A549 treated with ZK216348 at 1 μM for 4 hours (cell line): ENCODE results near the gene GCKR. TPM values are rescaled to one million over a fixed set of nuclear protein-coding genes. Genes with fewer than 3 reads are reported as not detected.

Source experiments
- total RNA-seq: library from RNA; stranded (reverse); fragments of 200-300 nt; extraction: Qiagen RNA extraction; gene quantifications from 5 replicates; pipeline ENCODE4 v1.2.3, GENCODE V29; 2022; ENCODE audit warnings: low read depth

The GCKR gene, protein sequence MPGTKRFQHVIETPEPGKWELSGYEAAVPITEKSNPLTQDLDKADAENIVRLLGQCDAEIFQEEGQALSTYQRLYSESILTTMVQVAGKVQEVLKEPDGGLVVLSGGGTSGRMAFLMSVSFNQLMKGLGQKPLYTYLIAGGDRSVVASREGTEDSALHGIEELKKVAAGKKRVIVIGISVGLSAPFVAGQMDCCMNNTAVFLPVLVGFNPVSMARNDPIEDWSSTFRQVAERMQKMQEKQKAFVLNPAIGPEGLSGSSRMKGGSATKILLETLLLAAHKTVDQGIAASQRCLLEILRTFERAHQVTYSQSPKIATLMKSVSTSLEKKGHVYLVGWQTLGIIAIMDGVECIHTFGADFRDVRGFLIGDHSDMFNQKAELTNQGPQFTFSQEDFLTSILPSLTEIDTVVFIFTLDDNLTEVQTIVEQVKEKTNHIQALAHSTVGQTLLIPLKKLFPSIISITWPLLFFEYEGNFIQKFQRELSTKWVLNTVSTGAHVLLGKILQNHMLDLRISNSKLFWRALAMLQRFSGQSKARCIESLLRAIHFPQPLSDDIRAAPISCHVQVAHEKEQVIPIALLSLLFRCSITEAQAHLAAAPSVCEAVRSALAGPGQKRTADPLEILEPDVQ
- total RNA-seq, result 0.28 to 0.77 TPM (median 0.36 TPM) in 4 of 5 replicates, not detected in the other

DNA sequence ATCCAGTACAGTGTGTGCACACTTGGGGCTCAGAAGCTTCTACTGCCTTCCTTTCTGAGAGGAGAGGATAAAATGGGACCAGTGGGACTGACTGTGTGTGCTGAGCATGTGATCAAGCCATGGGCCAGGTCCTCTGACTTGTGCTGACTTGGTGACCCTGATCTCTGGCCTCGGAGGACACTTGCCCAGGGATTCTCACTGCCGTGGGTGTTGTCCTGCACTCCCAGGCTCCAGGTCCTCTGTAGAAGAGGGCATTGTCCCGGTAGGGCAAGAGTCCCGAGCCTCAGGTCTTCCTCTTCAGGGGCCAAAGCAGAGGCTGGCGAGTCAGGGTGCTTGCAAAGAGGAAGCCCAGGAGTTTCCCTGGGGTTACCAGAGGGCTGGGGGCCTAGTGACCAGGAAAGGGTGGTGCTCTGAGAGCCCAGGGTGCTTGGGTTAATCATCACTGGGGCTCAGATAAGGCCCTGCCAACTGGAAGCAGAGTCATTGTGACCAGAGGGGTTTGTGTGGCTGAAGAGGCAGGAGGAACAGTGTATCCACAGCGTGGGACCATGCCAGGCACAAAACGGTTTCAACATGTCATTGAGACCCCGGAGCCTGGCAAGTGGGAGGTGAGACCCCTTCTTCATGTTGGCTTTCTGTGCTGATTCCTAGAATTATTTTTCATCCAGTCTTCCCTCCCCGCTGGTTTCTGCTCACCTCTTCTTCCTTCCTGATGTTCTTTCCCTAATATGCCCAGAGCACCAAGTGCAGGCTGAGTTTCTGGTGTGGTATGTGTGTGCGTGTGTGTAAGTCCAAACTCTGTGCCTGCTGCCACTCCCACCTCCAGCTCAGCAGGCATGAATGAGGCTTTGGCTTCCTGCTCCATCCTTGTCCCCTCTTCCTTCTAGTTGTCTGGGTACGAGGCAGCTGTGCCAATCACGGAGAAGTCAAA, at the start of gene GCKR:
GCKR (plus strand) TSS at position 483 of the 931 bp plus-strand sequence; CDS start at position 549, 66 bp downstream.

DNA sequence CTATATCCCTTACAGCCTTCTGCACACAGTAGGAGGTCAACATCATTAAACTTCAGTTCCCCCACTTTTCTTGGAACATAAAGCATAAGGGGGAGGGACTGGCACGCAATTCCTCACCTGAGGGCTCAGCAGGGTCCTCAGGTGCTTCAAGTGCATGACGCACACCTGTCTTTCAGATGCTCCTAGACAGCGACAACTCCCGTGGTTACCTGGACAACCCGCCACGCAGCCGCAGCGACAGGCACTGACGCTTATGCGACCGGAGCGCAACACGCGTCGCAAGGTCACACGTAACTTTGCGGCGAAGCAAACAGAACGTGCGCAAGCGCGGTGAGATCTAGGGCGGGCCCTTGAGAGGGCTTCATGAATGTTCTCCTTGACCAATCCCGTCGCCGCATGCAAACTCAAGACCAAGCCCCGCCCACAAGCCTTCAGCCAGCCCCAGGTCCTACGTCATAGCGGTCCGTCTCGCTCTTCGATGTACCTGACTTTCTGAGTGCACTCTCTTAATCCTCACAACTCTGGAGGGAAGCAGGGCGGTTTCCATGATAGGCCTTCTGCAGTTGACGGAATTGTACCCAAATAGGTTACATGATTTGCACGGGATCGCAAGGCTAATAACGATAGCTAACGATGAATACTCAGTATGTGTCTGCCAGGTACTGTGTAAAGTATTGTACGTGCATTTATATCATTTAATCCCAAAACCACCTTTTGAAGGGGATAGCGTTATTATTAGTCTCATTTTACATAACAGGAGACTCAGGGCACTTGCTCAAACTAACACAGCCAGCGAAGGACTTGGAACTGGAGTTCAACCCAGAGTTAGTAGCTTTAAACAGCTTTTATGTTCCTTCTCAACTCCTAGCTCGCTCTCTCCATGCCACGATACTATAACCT, 6.9 kb upstream of the GCKR start, which contains the start of gene IFT172:
IFT172 (minus strand) TSS at position 246 of the 900 bp plus-strand sequence; CDS start at position 156, 90 bp downstream.

DNA sequence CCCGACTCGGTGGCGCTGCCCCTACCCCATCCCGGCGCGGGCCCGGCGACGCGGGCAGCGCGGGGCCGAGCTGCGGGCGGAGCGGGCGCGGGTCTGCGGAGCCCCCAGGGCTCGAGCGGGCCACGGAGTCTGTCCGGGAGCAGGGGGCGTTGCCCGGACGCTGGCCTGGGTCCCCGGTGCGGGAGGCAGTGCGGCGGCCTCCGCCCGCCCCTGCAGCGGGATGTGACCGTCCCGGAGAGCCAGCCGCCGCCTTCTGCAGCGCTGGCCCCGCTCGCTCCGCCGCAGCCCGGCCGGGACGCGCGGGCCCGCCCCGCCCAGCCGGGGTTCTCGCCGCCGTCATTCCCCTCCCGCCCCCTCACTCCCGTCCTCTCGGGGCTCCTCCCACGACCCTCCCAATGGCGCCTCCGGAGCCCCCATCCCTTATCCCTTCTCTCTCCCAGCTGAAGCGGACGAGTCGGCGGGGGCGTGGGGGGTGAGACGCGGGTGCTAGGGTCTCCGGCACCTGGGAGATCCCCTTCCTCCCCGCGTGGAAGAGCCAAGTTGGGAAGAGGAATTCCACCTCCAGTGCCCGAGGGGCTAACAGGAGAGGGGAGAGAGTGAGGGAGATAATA, 1.6 kb upstream of the GCKR start, which contains the start of gene FNDC4:
FNDC4 (minus strand) TSS at position 257 of the 611 bp plus-strand sequence. CDS start 521 bp downstream, outside the sequence.

Other genes with a start within 250 kb of the GCKR start
- gene SLC30A3, start 233.8 kb upstream of the GCKR start, total RNA-seq, result 1.9 to 4.2 TPM (median 3.6 TPM) in 5 replicates
- not detected in 5 replicates for gene DNAJC5G, start 221.4 kb upstream of the GCKR start, total RNA-seq
- 0.40 to 0.73 TPM (median 0.57 TPM) in 5 replicates for gene TRIM54, start 214.4 kb upstream of the GCKR start, total RNA-seq
- gene UCN, start 188.4 kb upstream of the GCKR start, total RNA-seq, result 1.3 to 2.5 TPM (median 1.6 TPM) in 5 replicates
- gene MPV17, start 173.7 kb upstream of the GCKR start, total RNA-seq, result 69.5 to 99.3 TPM (median 89.0 TPM) in 5 replicates
- gene GTF3C2, start 140.1 kb upstream of the GCKR start, total RNA-seq, result 57.1 to 70.8 TPM (median 62.9 TPM) in 5 replicates
- 54.9 to 66.2 TPM (median 62.1 TPM) in 5 replicates for gene EIF2B4, start 126.5 kb upstream of the GCKR start, total RNA-seq
- 123 to 145 TPM (median 138 TPM) in 5 replicates for gene SNX17, start 126.2 kb upstream of the GCKR start, total RNA-seq
- gene ZNF513, start 116.1 kb upstream of the GCKR start, total RNA-seq, result 6.2 to 14.6 TPM (median 14.5 TPM) in 5 replicates
- gene PPM1G, start 87.2 kb upstream of the GCKR start, total RNA-seq, result 148 to 181 TPM (median 176 TPM) in 5 replicates
- 111 to 138 TPM (median 135 TPM) in 5 replicates for gene NRBP1, start 68.2 kb upstream of the GCKR start, total RNA-seq
- gene KRTCAP3, start 54.5 kb upstream of the GCKR start, total RNA-seq, result 0.64 to 0.94 TPM (median 0.74 TPM) in 5 replicates
- 6.6 to 12.6 TPM (median 8.8 TPM) in 5 replicates for gene IFT172, start 7.1 kb upstream of the GCKR start, total RNA-seq
- gene FNDC4, start 1.6 kb upstream of the GCKR start, total RNA-seq, result 3.3 to 6.4 TPM (median 4.1 TPM) in 5 replicates
- gene ZNF512, start 86.2 kb downstream of the GCKR start, total RNA-seq, result 15.5 to 19.4 TPM (median 18.4 TPM) in 5 replicates
- 2.7 to 4.6 TPM (median 4.0 TPM) in 5 replicates for gene CCDC121, start 132.2 kb downstream of the GCKR start, total RNA-seq
- gene GPN1, start 132.2 kb downstream of the GCKR start, total RNA-seq, result 56.4 to 60.1 TPM (median 59.8 TPM) in 5 replicates
- 26.4 to 34.3 TPM (median 32.0 TPM) in 5 replicates for gene SUPT7L, start 166.8 kb downstream of the GCKR start, total RNA-seq
- gene SLC4A1AP, start 167.1 kb downstream of the GCKR start, total RNA-seq, result 30.4 to 42.7 TPM (median 31.5 TPM) in 5 replicates